GM18511 (cell line): ENCODE measurements around the gene HACE1.

Experiments used
- ATAC-seq: cut with Tn5 transposase; IDR thresholded peaks from one replicate; pipeline ENCODE4 v1.9.1; 2021; ENCODE audit warnings: mild to moderate bottlenecking, moderate library complexity; ENCODE audit not compliant: unreplicated experiment

HACE1 gene

GRCh38 chr6:104689551-104690205 is 170.0 kb downstream of the HACE1 start:
- no peak for ATAC-seq

GRCh38 chr6:104688283-104688969 is 171.3 kb downstream of the HACE1 start:
- peak; percentile 68 for ATAC-seq

GRCh38 chr6:104686550-104687175 is 173.1 kb downstream of the HACE1 start:
- ATAC-seq: no peak

GRCh38 chr6:104685871-104686549 is 173.7 kb downstream of the HACE1 start:
- no peak for ATAC-seq

GRCh38 chr6:104684911-104685415 is 174.8 kb downstream of the HACE1 start:
- ATAC-seq: no peak

GRCh38 chr6:104683809-104684208 is 175.9 kb downstream of the HACE1 start:
- ATAC-seq: no peak

GRCh38 chr6:104682722-104683643 is 176.7 kb downstream of the HACE1 start:
- peak; percentile 86 for ATAC-seq

- ATAC-seq: no peak
These were observed 179.2 kb downstream of the HACE1 start for GRCh38 chr6:104680539-104680938.

- no peak for ATAC-seq
These were observed 179.7 kb downstream of the HACE1 start for GRCh38 chr6:104679971-104680370.
